Colonic mucosa (tissue), 4 donors: ENCODE data around the gene SLC15A5. TPM values are rescaled to one million over a fixed set of nuclear protein-coding genes. Genes with fewer than 3 reads are reported as not detected.

Source experiments
- DNase-seq: peaks from one replicate; pipeline ENCODE4 v3.0.0-alpha.2; 2020
- H3K27ac ChIP-seq: fragments of 200-600 bp; one replicate; pipeline ENCODE4 v1.8.0; 2021
- H3K27me3 ChIP-seq: fragments of 200-600 bp; one replicate; pipeline ENCODE4 v1.8.0; 2021
- H3K36me3 ChIP-seq: fragments of 200-600 bp; one replicate; pipeline ENCODE4 v1.8.0; 2021
- H3K4me1 ChIP-seq: fragments of 200-600 bp; one replicate; pipeline ENCODE4 v1.8.0; 2021; ENCODE audit warnings: mild to moderate bottlenecking
- H3K4me3 ChIP-seq: fragments of 200-600 bp; one replicate; pipeline ENCODE4 v1.8.0; 2021
- H3K9ac ChIP-seq, 2 donors: one replicate each; pipeline ENCODE4 v1.7.0; 2013; ENCODE audit warnings: control low read depth in 2 of 2, low read depth in 2 of 2, low read length in 2 of 2
- H3K9me3 ChIP-seq: fragments of 200-600 bp; one replicate; pipeline ENCODE4 v1.8.0; 2021
- CTCF ChIP-seq: fragments of 200-600 bp; IDR thresholded peaks from one replicate; pipeline ENCODE4 v1.8.0; 2022; ENCODE audit warnings: antibody characterized with exemption, mild to moderate bottlenecking
- intact Hi-C: fragments of 100-400 bp; cut with DNase I; formaldehyde crosslinking; loops from one replicate; pipeline ENCODE4 v1.14.1; 2022
- total RNA-seq, 2 donors: library from RNA; stranded (reverse); fragmentation: NEBNext Ultra II Directional in 1 of 2; extraction: Animal tissue kit (Norgen Biotek cat#: 25700) in 1 of 2; gene quantifications; one replicate each; pipeline ENCODE4 v1.2.1, GENCODE V29; 2021
- donor health status: healthy.
- donor health status: DM: no; HTN: no; CAD: no.
- donor health status: DM: no; HTN: no; CAD: no.

The SLC15A5 gene
- total RNA-seq, 2 donors from 2014 or later: not detected

- H3K9me3 ChIP-seq: no peaks in the 10 kb centered on the region
- TF ChIP-seq CTCF: no peak
Measured at GRCh38 chr12:16299403-16299802, 21.9 kb upstream of the SLC15A5 start.

GRCh38 chr12:16297521-16297920 lies 20.0 kb upstream of the SLC15A5 start:
- DNase-seq: no peak
- Histone ChIP-seq H3K4me1 (no peaks in the 10 kb centered on the region), H3K4me3 (no peak overlapping the region), H3K27me3 (no peaks in the 10 kb centered on the region), H3K9ac (no peak overlapping the region), H3K9me3 (no peaks in the 10 kb centered on the region), H3K36me3 (no peaks in the 10 kb centered on the region), H3K27ac (no peak overlapping the region)
- no peak for TF ChIP-seq CTCF
- intact Hi-C loops: no loop called here

More at GRCh38 chr12:16299403-16299802, 21.9 kb upstream of the SLC15A5 start:
- Histone ChIP-seq H3K27me3 (no peaks in the 10 kb centered on the region), H3K9ac (no peak overlapping the region), H3K27ac (no peak overlapping the region), H3K36me3 (no peaks in the 10 kb centered on the region), H3K4me1 (no peaks in the 10 kb centered on the region), H3K4me3 (no peak overlapping the region)
- peak; percentile 62 for DNase-seq
- intact Hi-C loops: no loop called here

GRCh38 chr12:16294376-16294956 lies 17.0 kb upstream of the SLC15A5 start:
- Histone ChIP-seq H3K4me1 (no peaks in the 10 kb centered on the region), H3K4me3 (no peak overlapping the region), H3K27me3 (no peaks in the 10 kb centered on the region), H3K9me3 (no peaks in the 10 kb centered on the region), H3K27ac (no peak overlapping the region), H3K36me3 (no peaks in the 10 kb centered on the region), H3K9ac (no peak overlapping the region)
- DNase-seq: no peak
- TF ChIP-seq CTCF: no peak
- intact Hi-C loops: no loop called here

GRCh38 chr12:16291032-16291431 lies 13.5 kb upstream of the SLC15A5 start:
- intact Hi-C loops: no loop called here
- no peaks in the 10 kb centered on the region for H3K4me1 ChIP-seq
- H3K27ac ChIP-seq: no peak overlapping the region
- H3K4me3 ChIP-seq: no peak overlapping the region
- H3K36me3 ChIP-seq: no peaks in the 10 kb centered on the region
- no peak for TF ChIP-seq CTCF
- no peaks in the 10 kb centered on the region for H3K9me3 ChIP-seq
- no peak overlapping the region for H3K9ac ChIP-seq
- H3K27me3 ChIP-seq: no peaks in the 10 kb centered on the region
- DNase-seq: no peak

GRCh38 chr12:16285586-16285985 lies 8.1 kb upstream of the SLC15A5 start:
- no peaks in the 10 kb centered on the region for H3K4me1 ChIP-seq
- no peak overlapping the region for H3K9ac ChIP-seq
- TF ChIP-seq CTCF: no peak
- intact Hi-C loops: no loop called here
- H3K36me3 ChIP-seq: no peaks in the 10 kb centered on the region
- H3K9me3 ChIP-seq: no peaks in the 10 kb centered on the region
- H3K4me3 ChIP-seq: no peak overlapping the region
- H3K27ac ChIP-seq: no peak overlapping the region
- no peaks in the 10 kb centered on the region for H3K27me3 ChIP-seq
- no peak for DNase-seq
